ENCODE data around the gene SPTY2D1. TPM values are rescaled to one million over a fixed set of nuclear protein-coding genes. Genes with fewer than 3 reads are reported as not detected.

The SPTY2D1 gene
- total RNA-seq, 2 donors from 2014 or later: 19.9 to 20.2 TPM

DNA sequence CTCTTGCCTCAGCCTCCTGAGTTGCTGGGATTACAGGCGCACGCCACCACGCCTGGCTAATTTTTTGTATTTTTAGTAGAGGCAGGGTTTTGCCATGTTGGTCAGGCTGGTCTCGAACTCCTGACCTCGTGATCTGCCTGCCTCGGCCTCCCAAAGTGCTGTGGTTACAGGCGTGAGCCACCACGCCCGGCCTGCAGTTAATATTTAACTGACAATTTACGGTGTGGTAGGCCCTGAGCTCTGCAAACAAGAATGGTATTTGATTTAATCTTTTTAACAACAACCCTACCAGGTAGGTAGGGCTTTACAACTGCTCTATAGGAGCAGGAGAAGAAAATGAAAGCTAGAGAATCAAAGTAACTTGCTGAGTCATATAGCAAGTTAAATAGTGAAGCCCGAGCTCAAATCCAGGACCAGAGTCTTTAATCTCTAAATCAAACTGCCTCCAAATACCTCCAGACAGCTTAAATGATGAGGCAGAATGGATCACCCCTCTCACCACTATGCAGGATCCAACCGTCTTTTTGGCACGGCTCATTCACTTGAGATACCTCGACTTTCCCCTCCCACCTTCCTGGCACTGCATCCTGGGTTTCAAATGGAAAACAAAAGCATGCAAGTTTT is 55.1 kb downstream of the SPTY2D1 start:
- intact Hi-C loops (cut with DNase I, micrococcal nuclease): no loop called here
- ATAC-seq (peak; percentile 95), DNase-seq (peak; percentile 62 to 76)

DNA sequence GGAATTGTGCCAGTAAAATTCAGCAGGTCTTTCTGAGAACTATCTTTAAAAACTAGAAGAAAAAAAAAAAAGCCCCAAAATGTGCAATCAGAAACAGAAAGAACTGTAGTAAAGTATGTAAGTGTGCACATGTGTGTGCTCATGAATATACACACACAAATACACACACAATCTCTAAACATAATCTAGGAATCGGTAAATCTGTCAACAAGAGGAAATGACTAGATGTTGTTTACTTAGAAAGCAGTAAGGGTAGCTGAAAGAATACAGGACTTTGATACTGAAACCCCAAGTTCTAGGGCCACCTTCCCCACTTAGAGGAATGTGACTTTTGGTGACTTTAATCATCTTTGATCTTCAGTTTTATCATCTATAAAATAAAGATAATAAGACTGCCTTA is 58.8 kb downstream of the SPTY2D1 start:
- no peak for DNase-seq
- intact Hi-C loops (cut with DNase I, micrococcal nuclease): no loop called here
- ATAC-seq: no peak

DNA sequence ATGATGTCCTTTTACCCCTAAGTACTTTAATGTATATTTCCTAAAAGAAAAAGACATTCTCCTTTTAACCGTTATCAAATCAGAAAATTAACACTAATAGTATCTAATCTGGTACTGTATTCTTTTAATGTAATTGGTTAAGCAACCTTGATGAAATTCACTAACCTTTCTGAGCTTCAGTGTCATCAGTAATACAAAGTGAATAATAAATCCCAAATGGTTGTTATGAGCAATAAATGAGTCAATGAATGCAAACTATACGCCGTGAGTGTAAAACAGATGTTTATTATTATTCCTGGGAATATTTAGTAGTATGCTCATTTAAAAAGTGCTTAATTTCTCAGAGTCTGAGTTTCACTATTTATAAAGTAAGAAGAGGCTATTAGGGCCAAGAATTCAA is 67.1 kb downstream of the SPTY2D1 start:
- intact Hi-C loops (cut with DNase I, micrococcal nuclease): no loop called here
- DNase-seq: no peak
- no peak for ATAC-seq

DNA sequence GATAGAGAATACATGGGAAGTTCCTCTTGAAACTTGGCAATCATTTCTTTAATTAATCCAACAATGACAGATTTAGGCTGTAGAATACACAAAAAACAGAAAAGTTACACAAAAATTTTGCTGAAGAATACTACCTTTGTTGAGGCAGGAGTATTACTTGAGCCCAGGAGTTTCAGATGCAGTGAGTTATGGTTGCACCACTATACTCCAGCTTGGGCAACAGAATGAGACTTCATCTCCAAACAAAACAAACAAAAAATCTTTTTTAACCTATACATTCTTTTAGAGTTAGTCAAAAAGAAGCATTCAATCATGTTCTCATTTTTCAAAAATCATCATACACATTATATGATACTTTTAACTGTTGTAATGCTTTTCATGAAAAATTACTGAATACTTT is 67.7 kb downstream of the SPTY2D1 start:
- ATAC-seq: no peak
- DNase-seq: no peak
- intact Hi-C loops (cut with DNase I, micrococcal nuclease): no loop called here

DNA sequence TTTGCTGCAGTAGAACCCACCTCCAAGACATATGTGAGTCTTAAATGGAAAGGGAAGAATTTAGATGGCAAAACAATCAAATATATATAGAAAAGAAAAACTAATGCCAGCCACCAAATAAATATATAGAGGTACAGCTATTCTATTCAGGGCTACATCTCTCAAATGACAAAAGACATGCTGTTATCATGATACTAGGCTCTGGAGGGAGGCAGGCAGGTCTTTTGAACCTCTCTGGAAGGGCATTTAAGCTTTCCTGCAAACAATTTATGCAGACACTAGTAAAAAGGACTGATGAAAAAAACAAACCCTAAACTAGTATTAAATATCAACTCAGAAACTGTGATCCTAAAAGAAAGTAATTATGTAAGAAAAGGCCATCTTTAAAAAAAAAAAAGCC is 70.0 kb downstream of the SPTY2D1 start:
- DNase-seq (no peak), ATAC-seq (no peak)
- intact Hi-C loops (cut with DNase I, micrococcal nuclease): no loop called here

DNA sequence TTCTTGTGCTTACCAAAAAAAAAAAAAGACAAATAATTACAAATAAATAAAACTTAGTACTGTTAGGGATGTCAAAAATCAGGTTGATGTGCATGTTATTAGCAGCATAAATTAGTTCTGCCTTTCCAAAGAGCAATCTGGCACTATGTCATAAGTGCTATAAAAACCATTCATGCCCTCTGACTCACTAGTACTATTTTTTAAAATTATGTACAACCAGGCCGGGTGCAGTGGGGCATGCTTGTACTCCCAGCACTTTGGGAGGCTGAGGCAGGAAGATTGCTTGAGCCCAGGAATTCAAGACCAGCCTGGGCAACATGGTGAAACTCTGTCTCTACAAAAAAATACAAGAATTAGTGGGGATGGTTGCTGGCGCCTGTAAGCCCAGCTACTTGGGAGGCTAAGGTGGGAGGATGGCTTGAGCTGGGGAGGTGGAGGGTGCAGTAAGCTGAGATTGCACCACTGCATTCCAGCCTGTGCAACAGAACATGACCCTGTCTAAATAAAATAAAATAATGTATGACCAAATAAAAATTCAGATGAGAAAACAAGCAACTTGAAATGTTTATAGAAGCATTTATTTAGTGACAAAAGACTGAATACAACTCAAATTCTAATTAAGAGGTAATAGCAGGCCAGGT is 70.9 kb downstream of the SPTY2D1 start:
- intact Hi-C loops (cut with DNase I, micrococcal nuclease): no loop called here
- DNase-seq (no peak), ATAC-seq (no peak)

Other genes starting within 250 kb of the SPTY2D1 start
- gene LDHA, start 239.8 kb downstream of the SPTY2D1 start, total RNA-seq: 100 to 1,000 TPM; 513 to 576 TPM
- 1 to 10 TPM in 1 of 2 donors, not detected in 1; 1.9 TPM for gene LDHC, start 222.0 kb downstream of the SPTY2D1 start, total RNA-seq
- not detected for gene LDHAL6A, start 178.5 kb downstream of the SPTY2D1 start, total RNA-seq
- 10 to 100 TPM; 58.4 to 75.2 TPM for gene TSG101, start 107.4 kb downstream of the SPTY2D1 start, total RNA-seq
- gene UEVLD, start 45.6 kb downstream of the SPTY2D1 start, total RNA-seq: 10 to 100 TPM; 32.7 to 36.3 TPM
- gene MISFA, start 34.6 kb downstream of the SPTY2D1 start, total RNA-seq: 1 to 10 TPM; 1.8 to 2.0 TPM
- gene TMEM86A, start 64.4 kb upstream of the SPTY2D1 start, total RNA-seq: 1 to 10 TPM; 2.0 to 3.3 TPM
- 1 to 10 TPM in 1 of 2 donors, under 1 TPM in 1; 0.81 to 2.0 TPM for gene IGSF22, start 91.8 kb upstream of the SPTY2D1 start, total RNA-seq
- under 1 TPM; 0.18 to 0.22 TPM for gene PTPN5, start 157.5 kb upstream of the SPTY2D1 start, total RNA-seq

Measured in left colon (tissue), 2 donors.